WI38 (cell line): ENCODE results near the gene SMU1.

Experiments
- H3K4me3 ChIP-seq: 2 replicates; pipeline ENCODE4 v1.5.1; 2011; ENCODE audit warnings: low read depth, mild to moderate bottlenecking, control low read depth, low read length
- CTCF ChIP-seq: IDR thresholded peaks from 2 replicates; pipeline ENCODE4 v1.5.1; 2012; ENCODE audit warnings: low read depth, mild to moderate bottlenecking, control low read depth, low read length

SMU1 gene

GRCh38 chr9:33105959-33106358 lies 29.5 kb upstream of the SMU1 start:
- no peak for TF ChIP-seq CTCF
- no peak overlapping the region for H3K4me3 ChIP-seq

GRCh38 chr9:33105504-33105903 lies 29.0 kb upstream of the SMU1 start:
- TF ChIP-seq CTCF = no peak

GRCh38 chr9:33104401-33104800 lies 27.9 kb upstream of the SMU1 start:
- TF ChIP-seq CTCF = no peak
- no peak overlapping the region for H3K4me3 ChIP-seq

More at GRCh38 chr9:33105504-33105903, 29.0 kb upstream of the SMU1 start:
- no peak overlapping the region for H3K4me3 ChIP-seq

GRCh38 chr9:33103501-33104281 lies 27.2 kb upstream of the SMU1 start:
- no peak for TF ChIP-seq CTCF
- H3K4me3 ChIP-seq = no peak overlapping the region

GRCh38 chr9:33102551-33103210 lies 26.2 kb upstream of the SMU1 start:
- no peak overlapping the region for H3K4me3 ChIP-seq
- no peak for TF ChIP-seq CTCF

GRCh38 chr9:33101104-33101951 lies 24.9 kb upstream of the SMU1 start:
- no peak overlapping the region for H3K4me3 ChIP-seq
- TF ChIP-seq CTCF = no peak
